HepG2 (cell line): ENCODE results near the gene SYT1. TPM values are rescaled to one million over a fixed set of nuclear protein-coding genes. Genes with fewer than 3 reads are reported as not detected.

Experiments
- ATAC-seq: fragments of 200-7000 bp; cut with Tn5 transposase; 3 replicates; pipeline ENCODE4 v1.9.1; 2020; ENCODE audit warnings: mild to moderate bottlenecking, moderate library complexity
- BruUV-seq: library from RNA; stranded (reverse); fragments of 400-500 nt; replicated peaks from 2 replicates; lab custom pipeline; 2021; lab: Mats Ljungman, UMichigan
- CTCF ChIA-PET: fragments of 300-600 bp; formaldehyde crosslinking; extraction: SDS; loops from one replicate; lab custom pipeline; 2021; ENCODE audit warnings: low total read pairs, inconsistent platforms, low intra/inter-chr PET ratio; lab: Yijun Ruan, JAX
- POLR2A ChIA-PET: fragments of 350-600 bp; sonication (Branson Sonifier 250); formaldehyde crosslinking; loops from one replicate; lab custom pipeline; 2020; ENCODE audit warnings: antibody characterized with exemption, inconsistent platforms; lab: Yijun Ruan, JAX
- DNase-seq: peaks from one replicate; pipeline ENCODE4 v3.0.0-alpha.2; 2015; ENCODE audit warnings: low spot score
- FAIRE-seq: peaks from 3 replicates; lab custom pipeline; 2011; peaks lifted over from hg19 to GRCh38; lab: Jason Lieb, UNC
- H2AFZ ChIP-seq: one replicate; pipeline ENCODE4 v1.6.1; 2011; ENCODE audit warnings: low read length, inconsistent platforms
- H3K27ac ChIP-seq: fragments of 300-600 bp; 3 replicates; pipeline ENCODE4 v1.8.0; 2011; ENCODE audit warnings: mixed run types, mild to moderate bottlenecking, mixed read lengths, low read length, inconsistent platforms; ENCODE audit not compliant: insufficient read depth; ENCODE audit errors: extremely low read length
- H3K27me3 ChIP-seq, 2 experiments: fragments of 200-600 bp in 1 of 2; 2 replicates in 1 of 2; 3 replicates in 1 of 2; pipeline versions ENCODE4 v1.6.0 to v1.8.0; 2011; ENCODE audit warnings: low read length in 2 of 2, mild to moderate bottlenecking in 2 of 2, moderate library complexity in 2 of 2, inconsistent platforms in 1 of 2; ENCODE audit not compliant: insufficient read depth in 2 of 2, control insufficient read depth in 1 of 2
- H3K36me3 ChIP-seq, 2 experiments: fragments of 200-600 bp in 1 of 2; replicated peaks in 1 of 2; 2 replicates in 1 of 2; 3 replicates in 1 of 2; pipeline versions ENCODE4 v1.5.1 to v1.8.0; 2011; ENCODE audit warnings: low read length in 2 of 2, inconsistent platforms in 1 of 2; ENCODE audit not compliant: insufficient read depth in 2 of 2, control insufficient read depth in 1 of 2
- H3K4me1 ChIP-seq: 2 replicates; pipeline ENCODE4 v1.5.1; 2012; ENCODE audit warnings: low read length, inconsistent platforms; ENCODE audit not compliant: insufficient read depth
- H3K4me2 ChIP-seq: 2 replicates; pipeline ENCODE4 v1.6.0; 2011; ENCODE audit warnings: low read depth, low read length, inconsistent platforms
- H3K4me3 ChIP-seq, 3 experiments: fragments of 200-600 bp in 1 of 3; sonication (generic), shearing (Covaris generic) in 1 of 3; replicated peaks in 1 of 3; 2 replicates each; pipeline ENCODE4 v1.5.1; 2011 to 2016; ENCODE audit warnings: low read length in 3 of 3, inconsistent platforms in 2 of 3, low read depth in 2 of 3, mild to moderate bottlenecking in 2 of 3, control low read depth in 1 of 3, mixed read lengths in 1 of 3; ENCODE audit not compliant: insufficient read depth in 1 of 3
- H3K79me2 ChIP-seq: one replicate; pipeline ENCODE4 v1.6.1; 2011; ENCODE audit warnings: low read length, inconsistent platforms; ENCODE audit not compliant: insufficient read depth
- H3K9ac ChIP-seq: 2 replicates; pipeline ENCODE4 v1.6.0; 2011; ENCODE audit warnings: mild to moderate bottlenecking, low read depth, low read length, inconsistent platforms; ENCODE audit not compliant: insufficient read depth
- H3K9me3 ChIP-seq: 2 replicates; pipeline ENCODE4 v1.5.1; 2012; ENCODE audit warnings: mild to moderate bottlenecking, low read length
- H4K20me1 ChIP-seq: 2 replicates; pipeline ENCODE4 v1.6.0; 2011; ENCODE audit warnings: inconsistent platforms, mild to moderate bottlenecking, low read length, moderate library complexity; ENCODE audit not compliant: insufficient read depth
- ARNT ChIP-seq: fragments of 450-650 bp; IDR thresholded peaks from 2 replicates; pipeline ENCODE4 v1.6.1; 2017
- ATF6 ChIP-seq: sonication (generic); formaldehyde crosslinking; conservative IDR thresholded peaks from 2 replicates; pipeline ENCODE4 v1.4.0; 2020; ENCODE audit warnings: missing genetic modification reagents
- DMAP1 ChIP-seq: IDR thresholded peaks from 2 replicates; pipeline ENCODE4 v1.6.1; 2016
- EZH2 ChIP-seq: conservative IDR thresholded peaks from 2 replicates; pipeline ENCODE4 v1.6.1; 2012; ENCODE audit warnings: mild to moderate bottlenecking, low read depth, low read length, moderate library complexity
- FLYWCH1 ChIP-seq: sonication (generic); formaldehyde crosslinking; IDR thresholded peaks from 2 replicates; pipeline ENCODE4 v1.8.1; 2023; ENCODE audit warnings: mild to moderate bottlenecking, missing genetic modification reagents
- HHEX ChIP-seq: IDR thresholded peaks from 2 replicates; pipeline ENCODE4 v1.6.1; 2016; ENCODE audit warnings: control low read depth
- KAT7 ChIP-seq: IDR thresholded peaks from 2 replicates; pipeline ENCODE4 v1.6.1; 2018; ENCODE audit warnings: borderline replicate concordance, missing compliant biosample characterization
- KDM6A ChIP-seq: IDR thresholded peaks from 2 replicates; pipeline ENCODE4 v1.6.1; 2016; ENCODE audit warnings: low read depth
- KLF16 ChIP-seq, 2 experiments: sonication (generic) in 1 of 2; formaldehyde crosslinking in 1 of 2; IDR thresholded peaks; 2 replicates each; pipeline versions ENCODE4 v1.6.1 to v1.8.0; 2016 to 2023; ENCODE audit warnings: missing genetic modification reagents in 2 of 2, missing compliant biosample characterization in 1 of 2
- KMT2A ChIP-seq: sonication (generic); formaldehyde crosslinking; IDR thresholded peaks from 2 replicates; pipeline ENCODE4 v1.4.0; 2020; ENCODE audit warnings: missing genetic modification reagents
- SIX1 ChIP-seq: sonication (generic); formaldehyde crosslinking; IDR thresholded peaks from 2 replicates; pipeline ENCODE4 v1.4.0; 2020; ENCODE audit warnings: missing genetic modification reagents, borderline replicate concordance
- TAF1 ChIP-seq: sonication (generic); formaldehyde crosslinking; IDR thresholded peaks from 2 replicates; pipeline ENCODE4 v1.4.0; 2020; ENCODE audit warnings: missing genetic modification reagents
- TEAD3 ChIP-seq: optimal IDR thresholded peaks from 2 replicates; pipeline ENCODE3; 2016; ENCODE audit warnings: borderline replicate concordance
- TFE3 ChIP-seq: IDR thresholded peaks from 2 replicates; pipeline ENCODE4 v1.6.1; 2016
- ZMYM2 ChIP-seq: sonication (generic); formaldehyde crosslinking; IDR thresholded peaks from 2 replicates; pipeline ENCODE4 v1.8.0; 2022; ENCODE audit warnings: mild to moderate bottlenecking, missing genetic modification reagents
- ZNF326 ChIP-seq: sonication (generic); formaldehyde crosslinking; IDR thresholded peaks from 2 replicates; pipeline ENCODE4 v1.4.0; 2020; ENCODE audit warnings: missing genetic modification reagents, borderline replicate concordance
- ZNF484 ChIP-seq: sonication (generic); formaldehyde crosslinking; IDR thresholded peaks from 2 replicates; pipeline ENCODE4 v1.5.1; 2020; ENCODE audit warnings: mild to moderate bottlenecking, low read depth, missing genetic modification reagents, borderline replicate concordance
- ZNF652 ChIP-seq: IDR thresholded peaks from 2 replicates; pipeline ENCODE4 v1.6.1; 2016; ENCODE audit warnings: low read depth, borderline replicate concordance
- ZNF7 ChIP-seq: IDR thresholded peaks from 2 replicates; pipeline ENCODE4 v1.6.1; 2016; ENCODE audit warnings: missing biosample characterization, missing genetic modification reagents
- WGBS: methylation state at CpG from one replicate; pipeline ENCODE4 v1.1.6; 2017; ENCODE audit warnings: low lambda C conversion rate; 5-methylcytosine and 5-hydroxymethylcytosine counted together
- in situ Hi-C: cut with HindIII; loops from 2 replicates; pipeline ENCODE4 v1.10.0; 2017; ENCODE audit warnings: low pct_unique_long_range_greater_than_20kb; ENCODE audit not compliant: extremely low pct_ligation_motif_present
- intact Hi-C: fragments of 100-400 bp; cut with micrococcal nuclease; formaldehyde crosslinking; loops from one replicate; pipeline ENCODE4 v1.10.0; 2022; ENCODE audit not compliant: unreplicated experiment
- polyA plus RNA-seq, 8 experiments: library from polyadenylated mRNA; depleted of rRNA in 3 of 8; stranded (reverse) in 7 of 8; unstranded in 1 of 8; fragments of >200 nt; fragmentation: Illumina TruSeq in 4 of 8; extraction: Trizol in 4 of 8; gene quantifications; 2 replicates each; pipeline versions ENCODE4 v1.2.1 to v1.2.3, GENCODE V29; 2011 to 2016; ENCODE audit warnings: low read depth in 4 of 8, missing spikeins in 1 of 8, mixed read lengths in 1 of 8; ENCODE audit not compliant: insufficient read depth in 1 of 8
- total RNA-seq, 5 experiments: library from RNA; depleted of rRNA; stranded (reverse); fragments of >200 nt; fragmentation: Illumina TruSeq; extraction: Trizol; gene quantifications; 2 replicates each; pipeline ENCODE4 v1.2.3, GENCODE V29; 2016; ENCODE audit warnings: low read depth in 1 of 5
- TF ChIP-seq, protein P1 (sequence below): IDR thresholded peaks from 2 replicates; pipeline ENCODE4 v1.6.1; 2016

SYT1 gene
- total and polyA plus RNA-seq, 2 of the 13 experiments (the other 11 are each of a cell fraction or from before 2014, with no cell fraction given): not detected

DNA sequence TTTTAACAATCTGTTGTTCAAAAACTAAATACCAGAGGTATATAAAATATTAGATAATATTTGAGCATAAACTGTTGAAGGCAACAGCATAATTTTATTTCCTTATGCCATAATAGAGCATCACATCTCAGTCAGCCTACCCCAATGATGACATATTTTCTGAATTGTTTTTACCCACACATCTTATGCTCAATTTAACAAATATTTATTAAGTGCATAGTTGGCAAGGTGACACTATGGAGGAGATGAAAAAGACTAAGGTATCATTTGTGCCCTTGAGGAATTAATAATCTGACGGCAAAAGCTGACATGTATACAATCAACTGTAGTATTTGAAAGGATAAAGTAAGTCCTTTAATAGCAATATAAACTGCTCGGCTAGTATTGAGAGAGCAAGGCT, 102.4 kb downstream of the SYT1 start (continued):
- TF ChIP-seq TAF1 (CRISPR knock-in tag): no peak
- no peak for TF ChIP-seq KMT2A
- no peak for TF ChIP-seq ATF6
- no peak for TF ChIP-seq KAT7 (CRISPR knock-in tag)
- no peak for TF ChIP-seq EZH2
- no peak for TF ChIP-seq KDM6A (CRISPR knock-in tag)
- TF ChIP-seq, all 625 proteins: peak for 0

DNA sequence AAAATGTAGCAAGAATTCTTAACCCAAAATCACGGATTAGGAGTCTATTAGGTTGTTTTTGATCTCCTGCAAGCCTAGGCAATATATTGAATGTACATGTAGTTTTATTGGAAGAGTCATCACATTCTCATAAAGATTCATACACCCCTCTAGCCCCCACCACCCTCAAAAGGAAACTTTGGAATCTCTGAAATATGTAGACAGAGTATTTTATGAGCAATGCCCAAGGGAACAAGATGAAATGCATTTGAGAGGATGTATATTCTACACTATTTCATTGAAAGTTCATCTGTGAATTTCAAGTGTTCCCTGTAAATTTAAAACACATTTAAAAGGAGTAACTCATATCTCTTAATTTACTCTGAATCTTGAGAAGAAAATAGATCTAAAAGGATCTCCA, 103.7 kb downstream of the SYT1 start:
- BruUV-seq: no TSS peak
- FAIRE-seq (no peak), DNase-seq (no peak), ATAC-seq (no peak)
- no peak overlapping the region for H2AFZ ChIP-seq
- intact Hi-C loops: no loop called here
- ChIA-PET POLR2A (no interaction called here), CTCF (no interaction called here)
- in situ Hi-C loops: no loop called here
- no peaks in the 10 kb centered on the region for H3K9me3 ChIP-seq
- no peak overlapping the region for H3K9ac ChIP-seq
- no peaks in the 10 kb centered on the region for H4K20me1 ChIP-seq
- WGBS: 5% methylated on average over 1 of the region's 1 CpG
- no peak overlapping the region for H3K4me3 ChIP-seq
- H3K27me3 ChIP-seq: no peaks in the 10 kb centered on the region
- H3K27ac ChIP-seq: no peak overlapping the region
- H3K4me2 ChIP-seq: no peak overlapping the region
- no peaks in the 10 kb centered on the region for H3K4me1 ChIP-seq
- no peaks in the 10 kb centered on the region for H3K79me2 ChIP-seq
- no peak for TF ChIP-seq HHEX (CRISPR knock-in tag)
- no peak for TF ChIP-seq ARNT
- TF ChIP-seq TEAD3 (CRISPR knock-in tag): no peak
- no peak for TF ChIP-seq SIX1 (CRISPR knock-in tag)
- no peak for TF ChIP-seq ZNF7
- TF ChIP-seq ZMYM2 (CRISPR knock-in tag): no peak
- no peak for TF ChIP-seq ZNF326
- TF ChIP-seq ZNF652 (CRISPR knock-in tag): no peak
- TF ChIP-seq, protein P1, sequence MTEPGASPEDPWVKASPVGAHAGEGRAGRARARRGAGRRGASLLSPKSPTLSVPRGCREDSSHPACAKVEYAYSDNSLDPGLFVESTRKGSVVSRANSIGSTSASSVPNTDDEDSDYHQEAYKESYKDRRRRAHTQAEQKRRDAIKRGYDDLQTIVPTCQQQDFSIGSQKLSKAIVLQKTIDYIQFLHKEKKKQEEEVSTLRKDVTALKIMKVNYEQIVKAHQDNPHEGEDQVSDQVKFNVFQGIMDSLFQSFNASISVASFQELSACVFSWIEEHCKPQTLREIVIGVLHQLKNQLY (CRISPR knock-in tag): no peak
- no peak for TF ChIP-seq ZNF484 (CRISPR knock-in tag)
- no peak for TF ChIP-seq TFE3 (CRISPR knock-in tag)
- no peak for TF ChIP-seq FLYWCH1
- no peak for TF ChIP-seq DMAP1 (CRISPR knock-in tag)
- no peak for TF ChIP-seq KLF16 (CRISPR knock-in tag; IDR thresholded peaks at IDR 0.05)
- H3K36me3 ChIP-seq: no peaks in the 10 kb centered on the region
